ENCODE measurements around the gene HGS. TPM values are rescaled to one million over a fixed set of nuclear protein-coding genes. Genes with fewer than 3 reads are reported as not detected.

The HGS gene
- total RNA-seq, 1 donor from 2014 or later: 134 TPM

- H3K27me3 Mint-ChIP-seq (ENCODE audit: low read depth): no peaks in the 10 kb centered on the region
- intact Hi-C loops (cut with micrococcal nuclease): no loop called here
- no peak for DNase-seq (ENCODE audit: low spot score)
These were observed 32.3 kb downstream of the HGS start for GRCh38 chr17:81715872-81716673.

GRCh38 chr17:81716674-81716996, 32.8 kb downstream of the HGS start:
- Mint-ChIP-seq H3K27me3 (ENCODE audit: low read depth) (no peaks in the 10 kb centered on the region), H3K27ac (no peak overlapping the region), H3K9me3 (no peaks in the 10 kb centered on the region), H3K4me1 (ENCODE audit: low read depth) (peaks cover 5% of the 10 kb centered on the region), H3K36me3 (ENCODE audit: low read depth) (peaks cover 4% of the 10 kb centered on the region), H3K4me3 (ENCODE audit: low read depth) (no peak overlapping the region)
- no peak for DNase-seq (ENCODE audit: low spot score)
- intact Hi-C loops (cut with micrococcal nuclease): no loop called here

More at GRCh38 chr17:81715872-81716673, 32.3 kb downstream of the HGS start:
- H3K4me3 Mint-ChIP-seq (ENCODE audit: low read depth): no peak overlapping the region
- no peak overlapping the region for H3K27ac Mint-ChIP-seq
- H3K36me3 Mint-ChIP-seq (ENCODE audit: low read depth): peaks cover 4% of the 10 kb centered on the region
- peaks cover 5% of the 10 kb centered on the region for H3K4me1 Mint-ChIP-seq (ENCODE audit: low read depth)
- no peaks in the 10 kb centered on the region for H3K9me3 Mint-ChIP-seq

- Mint-ChIP-seq H3K36me3 (ENCODE audit: low read depth) (peaks cover 4% of the 10 kb centered on the region), H3K4me3 (ENCODE audit: low read depth) (no peak overlapping the region), H3K9me3 (no peaks in the 10 kb centered on the region), H3K27me3 (ENCODE audit: low read depth) (no peaks in the 10 kb centered on the region), H3K4me1 (ENCODE audit: low read depth) (peaks cover 5% of the 10 kb centered on the region), H3K27ac (no peak overlapping the region)
- intact Hi-C loops (cut with micrococcal nuclease): no loop called here
- no peak for DNase-seq (ENCODE audit: low spot score)
These were observed 33.4 kb downstream of the HGS start for GRCh38 chr17:81717049-81717765.

GRCh38 chr17:81717766-81718089, 33.9 kb downstream of the HGS start:
- no peaks in the 10 kb centered on the region for H3K27me3 Mint-ChIP-seq (ENCODE audit: low read depth)

GRCh38 chr17:81719410-81720266, 35.8 kb downstream of the HGS start:
- Mint-ChIP-seq H3K27me3 (ENCODE audit: low read depth) (peaks cover 6% of the 10 kb centered on the region), H3K4me1 (ENCODE audit: low read depth) (no peaks in the 10 kb centered on the region), H3K4me3 (ENCODE audit: low read depth) (no peak overlapping the region), H3K36me3 (ENCODE audit: low read depth) (peaks cover 4% of the 10 kb centered on the region), H3K9me3 (no peaks in the 10 kb centered on the region), H3K27ac (no peak overlapping the region)
- DNase-seq (ENCODE audit: low spot score): no peak
- intact Hi-C loops (cut with micrococcal nuclease): no loop called here

More at GRCh38 chr17:81717766-81718089, 33.9 kb downstream of the HGS start:
- Mint-ChIP-seq H3K36me3 (ENCODE audit: low read depth) (peaks cover 4% of the 10 kb centered on the region), H3K4me1 (ENCODE audit: low read depth) (peaks cover 4% of the 10 kb centered on the region), H3K9me3 (no peaks in the 10 kb centered on the region), H3K4me3 (ENCODE audit: low read depth) (no peak overlapping the region), H3K27ac (no peak overlapping the region)
- DNase-seq (ENCODE audit: low spot score): no peak
- intact Hi-C loops (cut with micrococcal nuclease): no loop called here

GRCh38 chr17:81720267-81721071, 36.7 kb downstream of the HGS start:
- H3K9me3 Mint-ChIP-seq: no peaks in the 10 kb centered on the region
- no peak for DNase-seq (ENCODE audit: low spot score)
- H3K27ac Mint-ChIP-seq: no peak overlapping the region
- intact Hi-C loops (cut with micrococcal nuclease): no loop called here
- no peaks in the 10 kb centered on the region for H3K4me1 Mint-ChIP-seq (ENCODE audit: low read depth)
- H3K36me3 Mint-ChIP-seq (ENCODE audit: low read depth): peaks cover 4% of the 10 kb centered on the region
- peaks cover 6% of the 10 kb centered on the region for H3K27me3 Mint-ChIP-seq (ENCODE audit: low read depth)
- H3K4me3 Mint-ChIP-seq (ENCODE audit: low read depth): no peak overlapping the region

- intact Hi-C loops (cut with micrococcal nuclease): no loop called here
- Mint-ChIP-seq H3K36me3 (ENCODE audit: low read depth) (peaks cover 4% of the 10 kb centered on the region), H3K4me3 (ENCODE audit: low read depth) (no peak overlapping the region), H3K4me1 (ENCODE audit: low read depth) (no peaks in the 10 kb centered on the region), H3K27me3 (ENCODE audit: low read depth) (peaks cover 6% of the 10 kb centered on the region), H3K27ac (no peak overlapping the region), H3K9me3 (no peaks in the 10 kb centered on the region)
- DNase-seq (ENCODE audit: low spot score): no peak
These were observed 38.6 kb downstream of the HGS start for GRCh38 chr17:81722184-81723120.

GRCh38 chr17:81723651-81724209, 39.9 kb downstream of the HGS start:
- no peak for DNase-seq (ENCODE audit: low spot score)
- Mint-ChIP-seq H3K27ac (no peak overlapping the region), H3K36me3 (ENCODE audit: low read depth) (peaks cover 4% of the 10 kb centered on the region), H3K9me3 (no peaks in the 10 kb centered on the region), H3K4me1 (ENCODE audit: low read depth) (no peaks in the 10 kb centered on the region), H3K27me3 (ENCODE audit: low read depth) (peaks cover 6% of the 10 kb centered on the region), H3K4me3 (ENCODE audit: low read depth) (no peak overlapping the region)
- intact Hi-C loops (cut with micrococcal nuclease): no loop called here

- Mint-ChIP-seq H3K27ac (no peak overlapping the region), H3K4me1 (ENCODE audit: low read depth) (no peaks in the 10 kb centered on the region), H3K9me3 (no peaks in the 10 kb centered on the region), H3K36me3 (ENCODE audit: low read depth) (no peaks in the 10 kb centered on the region), H3K4me3 (ENCODE audit: low read depth) (no peak overlapping the region), H3K27me3 (ENCODE audit: low read depth) (peaks cover 6% of the 10 kb centered on the region)
- intact Hi-C loops (cut with micrococcal nuclease): no loop called here
- no peak for DNase-seq (ENCODE audit: low spot score)
These were observed 41.6 kb downstream of the HGS start for GRCh38 chr17:81725439-81725838.

- Mint-ChIP-seq H3K9me3 (no peaks in the 10 kb centered on the region), H3K4me1 (ENCODE audit: low read depth) (no peaks in the 10 kb centered on the region), H3K27ac (no peak overlapping the region), H3K27me3 (ENCODE audit: low read depth) (peaks cover 8% of the 10 kb centered on the region), H3K4me3 (ENCODE audit: low read depth) (no peak overlapping the region), H3K36me3 (ENCODE audit: low read depth) (no peaks in the 10 kb centered on the region)
- intact Hi-C loops (cut with micrococcal nuclease): no loop called here
- no peak for DNase-seq (ENCODE audit: low spot score)
These were observed 42.2 kb downstream of the HGS start for GRCh38 chr17:81726004-81726403.

GRCh38 chr17:81727324-81728031, 43.7 kb downstream of the HGS start:
- intact Hi-C loops (cut with micrococcal nuclease): no loop called here

More at GRCh38 chr17:81727324-81728031, 43.7 kb downstream of the HGS start:
- Mint-ChIP-seq H3K9me3 (no peaks in the 10 kb centered on the region), H3K27me3 (ENCODE audit: low read depth) (peaks cover 14% of the 10 kb centered on the region), H3K27ac (no peak overlapping the region), H3K4me3 (ENCODE audit: low read depth) (no peak overlapping the region), H3K4me1 (ENCODE audit: low read depth) (no peaks in the 10 kb centered on the region), H3K36me3 (ENCODE audit: low read depth) (no peaks in the 10 kb centered on the region)
- DNase-seq (ENCODE audit: low spot score): no peak
